ENCODE measurements around the gene RABEP1. TPM values are rescaled to one million over a fixed set of nuclear protein-coding genes. Genes with fewer than 3 reads are reported as not detected.
"Not testable (repeated sequence)": the region's sequence is repeated elsewhere in the genome, so short reads cannot be mapped to it uniquely, and the experiment has no call there.

RABEP1 gene
- total RNA-seq, 2 experiments from 2014 or later, result 39.2 to 42.0 TPM

- no peak for ATAC-seq (ENCODE audit: low read depth)
- no peak for DNase-seq
- Mint-ChIP-seq H3K9me3 (no peaks in the 10 kb centered on the region), H3K27ac (no peak overlapping the region), H3K4me1 (peaks cover 25% of the 10 kb centered on the region), H3K36me3 (peaks cover 18% of the 10 kb centered on the region), H3K27me3 (no peaks in the 10 kb centered on the region), H3K4me3 (no peak overlapping the region)
- POLR2A ChIA-PET, result interaction anchor here (1.6 to 3.0 kb wide), 2 partner anchors 10 to 16 kb away, joined by 5 to 10 read pairs; partner anchors contain the start of gene C1QBP
These were observed 140.4 kb downstream of the RABEP1 start for GRCh38 chr17:5422505-5422904.

GRCh38 chr17:5424909-5425308 is 142.8 kb downstream of the RABEP1 start:
- Mint-ChIP-seq H3K4me1 (peaks cover 20% of the 10 kb centered on the region), H3K36me3 (peaks cover 24% of the 10 kb centered on the region), H3K27ac (peak overlapping the region; percentile 34), H3K9me3 (no peaks in the 10 kb centered on the region), H3K27me3 (no peaks in the 10 kb centered on the region), H3K4me3 (no peak overlapping the region)
- ATAC-seq (ENCODE audit: low read depth), result no peak
- POLR2A ChIA-PET, result interaction anchor here (0.7 to 3.0 kb wide), 2 partner anchors 13 to 55 kb away, joined by 6 to 10 read pairs; partner anchors contain the start of gene C1QBP
- DNase-seq, result no peak

GRCh38 chr17:5425826-5426225 is 143.7 kb downstream of the RABEP1 start:
- DNase-seq (no peak), ATAC-seq (ENCODE audit: low read depth) (no peak)
- no peaks in the 10 kb centered on the region for H3K27me3 Mint-ChIP-seq
- no peak overlapping the region for H3K4me3 Mint-ChIP-seq
- POLR2A ChIA-PET, result no interaction called here
- H3K4me1 Mint-ChIP-seq, result peaks cover 16% of the 10 kb centered on the region
- H3K27ac Mint-ChIP-seq, result no peak overlapping the region
- peaks cover 27% of the 10 kb centered on the region for H3K36me3 Mint-ChIP-seq
- no peaks in the 10 kb centered on the region for H3K9me3 Mint-ChIP-seq

GRCh38 chr17:5429191-5429887 is 147.3 kb downstream of the RABEP1 start:
- Mint-ChIP-seq H3K4me3 (no peak overlapping the region), H3K4me1 (peaks cover 13% of the 10 kb centered on the region), H3K27ac (peak overlapping the region; percentile 26), H3K27me3 (no peaks in the 10 kb centered on the region), H3K36me3 (peaks cover 29% of the 10 kb centered on the region), H3K9me3 (no peaks in the 10 kb centered on the region)
- DNase-seq (no peak), ATAC-seq (ENCODE audit: low read depth) (no peak)
- POLR2A ChIA-PET, result interaction anchor here (0.5 to 1.0 kb wide), 4 partner anchors 10 to 48 kb away, joined by 4 read pairs; partner anchors contain the start of gene C1QBP

GRCh38 chr17:5430413-5430999 is 148.4 kb downstream of the RABEP1 start:
- no peaks in the 10 kb centered on the region for H3K27me3 Mint-ChIP-seq
- no peak for ATAC-seq (ENCODE audit: low read depth)
- H3K36me3 Mint-ChIP-seq, result peaks cover 31% of the 10 kb centered on the region
- H3K4me1 Mint-ChIP-seq, result peaks cover 10% of the 10 kb centered on the region
- no peak for DNase-seq
- no peak overlapping the region for H3K27ac Mint-ChIP-seq
- H3K4me3 Mint-ChIP-seq, result no peak overlapping the region
- no peaks in the 10 kb centered on the region for H3K9me3 Mint-ChIP-seq
- POLR2A ChIA-PET, result no interaction called here

GRCh38 chr17:5431234-5431633 is 149.2 kb downstream of the RABEP1 start:
- H3K27me3 Mint-ChIP-seq; ATAC-seq (ENCODE audit: low read depth); DNase-seq; H3K4me3 Mint-ChIP-seq; POLR2A ChIA-PET; H3K9me3 Mint-ChIP-seq: not testable (repeated sequence)
- Mint-ChIP-seq H3K4me1 (peaks cover 11% of the 10 kb centered on the region), H3K27ac (peak overlapping the region; percentile 9), H3K36me3 (peaks cover 31% of the 10 kb centered on the region)

- Mint-ChIP-seq H3K27me3 (no peaks in the 10 kb centered on the region), H3K27ac (peak overlapping the region; percentile 6), H3K9me3 (no peaks in the 10 kb centered on the region), H3K36me3 (peaks cover 38% of the 10 kb centered on the region), H3K4me1 (peaks cover 17% of the 10 kb centered on the region), H3K4me3 (no peak overlapping the region)
- ATAC-seq (ENCODE audit: low read depth), result no peak
- POLR2A ChIA-PET, result interaction anchor here (1.0 kb wide), 1 partner anchor 9 kb away, joined by 5 read pairs; no protein-coding TSS in a partner anchor
- DNase-seq, result no peak
These were observed 150.0 kb downstream of the RABEP1 start for GRCh38 chr17:5431949-5432556.

GRCh38 chr17:5434984-5435383 is 152.9 kb downstream of the RABEP1 start:
- peaks cover 33% of the 10 kb centered on the region for H3K4me1 Mint-ChIP-seq
- DNase-seq, result no peak
- ATAC-seq (ENCODE audit: low read depth), result no peak
- POLR2A ChIA-PET, result interaction anchor here (0.6 to 0.7 kb wide), 3 partner anchors 14 to 226 kb away, joined by 3 to 5 read pairs (median 3); no protein-coding TSS in a partner anchor
- peak overlapping the region; percentile 6 for H3K27ac Mint-ChIP-seq
- no peak overlapping the region for H3K4me3 Mint-ChIP-seq
- no peaks in the 10 kb centered on the region for H3K27me3 Mint-ChIP-seq
- H3K9me3 Mint-ChIP-seq, result no peaks in the 10 kb centered on the region
- peaks cover 38% of the 10 kb centered on the region for H3K36me3 Mint-ChIP-seq

Other genes starting within 250 kb of the RABEP1 start
- gene SLC52A1, start 246.9 kb upstream of the RABEP1 start, total RNA-seq, result 1 to 10 TPM in 1 of 2 experiments, under 1 TPM in 1; 0.85 to 1.4 TPM
- gene ZFP3, start 203.8 kb upstream of the RABEP1 start, total RNA-seq, result 1 to 10 TPM; 7.3 to 8.3 TPM
- gene ZNF232, start 170.4 kb upstream of the RABEP1 start, total RNA-seq, result 10 to 100 TPM in 1 of 2 experiments, 1 to 10 TPM in 1; 9.4 to 12.9 TPM
- under 1 TPM; 0.06 to 0.11 TPM for gene USP6, start 166.3 kb upstream of the RABEP1 start, total RNA-seq
- gene ZNF594, start 90.4 kb upstream of the RABEP1 start, total RNA-seq, result 10 to 100 TPM; 17.2 to 17.5 TPM
- under 1 TPM in 1 of 2 experiments, not detected in 1; 0.33 TPM for gene SCIMP, start 47.4 kb upstream of the RABEP1 start, total RNA-seq
- 10 to 100 TPM; 93.6 to 99.5 TPM for gene NUP88, start 137.4 kb downstream of the RABEP1 start, total RNA-seq
- 10 to 100 TPM; 61.9 to 63.9 TPM for gene RPAIN, start 137.9 kb downstream of the RABEP1 start, total RNA-seq
- 100 to 1,000 TPM; 109 to 112 TPM for gene C1QBP, start 156.9 kb downstream of the RABEP1 start, total RNA-seq
- gene DHX33, start 186.7 kb downstream of the RABEP1 start, total RNA-seq, result 10 to 100 TPM; 14.4 to 14.5 TPM
- 10 to 100 TPM; 68.6 to 72.3 TPM for gene DERL2, start 203.9 kb downstream of the RABEP1 start, total RNA-seq
- 10 to 100 TPM; 38.4 to 39.5 TPM for gene MIS12, start 204.3 kb downstream of the RABEP1 start, total RNA-seq

All from activated naive CD8-positive, alpha-beta T cell treated with anti-CD3 and anti-CD28 coated beads, Interleukin-2, amount 10 ng/mL, durations not matched to agents 7 days and 5 days (primary cell).